Lower leg skin (tissue), 4 donors: ENCODE results near the gene C1QTNF1. TPM values are rescaled to one million over a fixed set of nuclear protein-coding genes. Genes with fewer than 3 reads are reported as not detected.
A peak's percentile ranks its signal among the peaks of the same experiment; 100 is the strongest.

Experiments used
- DNase-seq, 2 donors: peaks; one replicate each; pipeline ENCODE4 v3.0.0-alpha.2; 2019; ENCODE audit warnings: low spot score in 2 of 2
- H3K4me3 ChIP-seq: fragments of 200-600 bp; sonication (generic); 2 replicates; pipeline ENCODE4 v1.5.1; 2017; ENCODE audit warnings: mild to moderate bottlenecking, low read depth; ENCODE audit not compliant: poor library complexity, severe bottlenecking
- POLR2A ChIP-seq, 2 donors: fragments of 450-650 bp; IDR thresholded peaks; one replicate each; pipeline ENCODE4 v1.6.1; 2016 to 2017; ENCODE audit warnings: antibody characterized with exemption in 2 of 2, mild to moderate bottlenecking in 1 of 2, moderate library complexity in 1 of 2
- WGBS, 2 donors: methylation state at CpG; one replicate each; pipeline ENCODE4 v1.1.5; 2018; 5-methylcytosine and 5-hydroxymethylcytosine counted together
- intact Hi-C: fragments of 100-400 bp; cut with DNase I; formaldehyde crosslinking; loops from one replicate; pipeline ENCODE4 v1.15.0; 2023; ENCODE audit warnings: low total_unique reads
- total RNA-seq, 4 donors: library from RNA; depleted of rRNA; stranded (reverse); fragments of >200 nt; gene quantifications; one replicate each; pipeline ENCODE4 v1.1.0, GENCODE V29; 2016
- TF ChIP-seq, protein P1 (sequence below), 3 donors: fragments of 450-650 bp; IDR thresholded peaks; one replicate each; pipeline ENCODE4 v1.5.1; 2016; ENCODE audit warnings: antibody characterized with exemption in 3 of 3, mild to moderate bottlenecking in 3 of 3, moderate library complexity in 2 of 3

C1QTNF1 gene
- total RNA-seq, 4 donors from 2014 or later, result 24.3 to 53.1 (median 29.5) TPM

DNA sequence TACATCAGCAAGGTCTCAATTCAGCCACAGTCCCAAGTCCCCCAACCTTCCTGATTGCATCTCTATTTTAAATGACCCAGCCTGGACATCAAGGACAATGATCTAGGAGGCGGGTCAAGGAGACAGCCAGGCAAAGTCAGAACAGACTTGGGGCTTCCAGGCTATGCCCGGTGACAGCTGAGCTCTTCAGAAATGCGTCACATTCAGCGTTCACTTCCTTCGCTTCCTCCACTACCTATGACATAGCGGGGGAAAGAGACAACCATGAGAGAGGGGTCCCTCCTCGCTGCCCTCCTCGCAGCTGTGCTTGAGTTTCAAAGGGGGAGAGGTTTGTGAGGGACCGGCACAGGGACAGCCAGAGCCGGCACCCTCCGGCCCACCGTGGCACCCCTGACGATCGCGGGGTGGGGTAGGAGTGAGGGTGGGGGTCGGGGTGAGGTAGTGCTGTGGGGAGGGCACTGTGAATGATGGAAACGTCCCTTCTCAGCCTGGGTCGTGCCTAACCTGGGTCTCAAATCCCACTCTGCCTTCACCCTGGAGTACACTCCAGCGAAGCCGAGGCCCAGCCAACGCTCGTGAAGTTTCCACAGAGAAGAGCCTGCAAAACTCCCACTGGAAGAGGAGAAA, 31.9 kb upstream of the C1QTNF1 start:
- TF ChIP-seq, protein P1, sequence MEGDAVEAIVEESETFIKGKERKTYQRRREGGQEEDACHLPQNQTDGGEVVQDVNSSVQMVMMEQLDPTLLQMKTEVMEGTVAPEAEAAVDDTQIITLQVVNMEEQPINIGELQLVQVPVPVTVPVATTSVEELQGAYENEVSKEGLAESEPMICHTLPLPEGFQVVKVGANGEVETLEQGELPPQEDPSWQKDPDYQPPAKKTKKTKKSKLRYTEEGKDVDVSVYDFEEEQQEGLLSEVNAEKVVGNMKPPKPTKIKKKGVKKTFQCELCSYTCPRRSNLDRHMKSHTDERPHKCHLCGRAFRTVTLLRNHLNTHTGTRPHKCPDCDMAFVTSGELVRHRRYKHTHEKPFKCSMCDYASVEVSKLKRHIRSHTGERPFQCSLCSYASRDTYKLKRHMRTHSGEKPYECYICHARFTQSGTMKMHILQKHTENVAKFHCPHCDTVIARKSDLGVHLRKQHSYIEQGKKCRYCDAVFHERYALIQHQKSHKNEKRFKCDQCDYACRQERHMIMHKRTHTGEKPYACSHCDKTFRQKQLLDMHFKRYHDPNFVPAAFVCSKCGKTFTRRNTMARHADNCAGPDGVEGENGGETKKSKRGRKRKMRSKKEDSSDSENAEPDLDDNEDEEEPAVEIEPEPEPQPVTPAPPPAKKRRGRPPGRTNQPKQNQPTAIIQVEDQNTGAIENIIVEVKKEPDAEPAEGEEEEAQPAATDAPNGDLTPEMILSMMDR (IDR thresholded peaks at IDR 0.05), result no peak
- TF ChIP-seq POLR2A (IDR thresholded peaks at IDR 0.05), result no peak
- intact Hi-C loops, result loop anchor here (5.0 kb wide), 1 partner anchor 50 kb away; no protein-coding TSS in a partner anchor
- peak in 1 of 2 donors; percentile 69 for DNase-seq
- 91 to 92% methylated on average over 21 to 22 of the region's 22 CpGs for WGBS, 2 donors
- no peak overlapping the region for H3K4me3 ChIP-seq

DNA sequence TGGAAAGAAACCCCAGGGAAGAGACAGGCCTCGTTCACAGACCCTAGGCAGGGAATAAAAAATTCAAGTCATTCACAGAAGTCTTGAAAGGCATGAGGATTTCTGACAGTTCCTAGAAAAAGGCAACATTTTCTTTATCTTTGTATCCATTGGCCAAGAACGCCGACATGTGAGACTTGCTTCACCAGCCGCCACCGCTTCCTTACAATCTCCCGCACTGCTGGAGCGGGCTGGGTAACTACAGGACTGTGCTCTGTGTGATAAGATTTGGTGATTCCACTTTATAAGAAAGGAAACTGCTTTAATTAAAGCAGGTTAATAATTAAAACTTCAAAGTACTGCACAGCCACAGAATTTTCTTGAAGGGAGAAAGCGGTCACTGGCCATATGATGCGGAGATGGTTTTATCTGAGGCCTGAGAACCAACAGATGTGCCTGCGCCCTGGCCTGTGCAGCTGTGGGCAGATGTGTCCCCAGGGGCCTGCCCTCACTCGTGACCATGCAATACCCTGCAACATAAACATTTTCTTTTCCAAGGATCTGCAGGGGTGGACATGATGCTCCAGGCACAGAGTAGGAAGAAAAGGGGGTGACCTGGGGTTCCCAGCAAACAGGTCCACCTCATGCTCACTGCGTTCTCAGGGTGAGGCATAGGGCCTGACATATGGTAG, 31.3 kb upstream of the C1QTNF1 start:
- TF ChIP-seq, protein P1 (IDR thresholded peaks at IDR 0.05), result no peak
- TF ChIP-seq POLR2A (IDR thresholded peaks at IDR 0.05), result no peak
- intact Hi-C loops, result loop anchor here (5.0 kb wide), 1 partner anchor 50 kb away; no protein-coding TSS in a partner anchor
- DNase-seq, result peak in 1 of 2 donors; percentile 62
- 81 to 88% methylated on average over 12 of the region's 12 CpGs for WGBS, 2 donors
- H3K4me3 ChIP-seq, result no peak overlapping the region

DNA sequence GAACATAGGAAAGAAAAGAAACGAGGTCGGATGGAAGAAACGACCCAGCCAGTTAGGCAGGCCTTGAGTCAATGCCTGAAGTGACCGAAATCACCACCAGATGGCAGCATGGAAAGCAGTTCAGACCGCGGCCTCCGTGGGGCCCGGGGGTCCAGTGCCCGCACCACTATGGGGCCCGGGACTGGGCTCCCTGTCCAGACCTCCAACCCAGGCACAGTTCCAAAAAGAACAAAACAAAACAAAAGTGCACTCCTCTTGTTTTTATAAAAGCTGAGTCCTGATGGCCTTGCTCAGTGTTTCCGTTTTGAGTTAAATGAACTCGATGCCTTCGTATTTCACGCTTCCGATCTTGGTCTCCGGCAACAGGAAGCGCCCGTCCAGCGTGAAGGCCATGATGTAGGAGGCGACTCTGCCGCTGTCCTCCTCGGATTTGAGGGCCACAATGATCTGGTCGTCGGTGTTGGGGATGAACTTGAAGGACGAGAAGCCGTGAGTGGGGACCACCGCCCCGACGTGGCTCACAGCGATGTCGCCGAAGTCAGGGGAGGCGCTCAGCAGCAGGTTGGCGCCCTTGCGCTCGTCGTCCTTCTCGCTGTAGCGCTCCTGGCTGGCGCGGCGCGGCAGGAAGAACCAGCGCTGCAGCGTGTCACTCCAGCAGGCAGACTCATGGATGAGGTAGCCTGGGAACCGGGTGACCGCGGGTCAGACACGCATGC, 30.6 kb upstream of the C1QTNF1 start:
- DNase-seq, result peak in 1 of 2 donors; percentile 87

DNA sequence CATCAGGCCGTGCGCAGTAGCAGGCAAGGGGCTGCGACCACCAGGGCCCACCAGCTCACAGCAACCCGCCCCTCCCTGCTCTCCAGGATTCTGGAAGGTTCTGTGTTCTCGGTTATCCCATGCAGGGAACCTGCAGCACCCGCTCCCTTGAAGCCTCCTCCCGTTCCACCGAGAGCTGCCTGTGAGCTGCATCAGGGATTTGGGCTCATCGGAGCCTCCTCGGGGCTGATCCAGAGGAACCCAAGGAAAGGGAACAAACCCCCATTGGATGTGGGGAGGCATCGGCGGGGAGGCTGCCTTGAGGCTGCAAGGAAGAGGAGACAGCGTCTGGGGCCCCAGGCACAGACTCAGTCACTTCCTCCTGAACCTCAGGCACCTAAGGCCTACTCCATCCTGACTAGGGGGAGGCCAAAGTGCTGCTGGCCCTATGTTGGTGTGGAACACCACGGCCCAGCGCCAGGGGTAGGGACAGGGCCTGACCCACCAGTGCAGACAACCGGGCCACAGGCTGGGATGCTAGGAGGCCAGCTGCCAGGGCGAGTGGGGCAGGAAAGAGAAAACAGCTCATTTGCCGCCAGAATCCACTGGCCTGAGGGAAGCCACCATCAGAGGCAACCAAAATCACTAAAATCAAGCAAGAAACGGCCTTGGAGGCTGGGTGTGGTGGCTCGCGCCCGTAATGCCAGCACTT, 29.8 kb upstream of the C1QTNF1 start:
- intact Hi-C loops, result loop anchor here (5.0 kb wide), 1 partner anchor 48 kb away; no protein-coding TSS in a partner anchor
- TF ChIP-seq POLR2A (IDR thresholded peaks at IDR 0.05), result no peak
- TF ChIP-seq, protein P1 (IDR thresholded peaks at IDR 0.05), result no peak
- DNase-seq, result peak in 1 of 2 donors; percentile 76
- H3K4me3 ChIP-seq, result no peak overlapping the region
- 86 to 95% methylated on average over 19 to 21 of the region's 22 CpGs for WGBS, 2 donors

More for the DNA sequence above, 30.6 kb upstream of the C1QTNF1 start:
- 73% methylated on average over 45 of the region's 49 CpGs for WGBS, 2 donors
- no peak for TF ChIP-seq POLR2A (IDR thresholded peaks at IDR 0.05)
- TF ChIP-seq, protein P1 (IDR thresholded peaks at IDR 0.05), result peak in 1 of 3 donors; percentile 50
- intact Hi-C loops, result loop anchor here (5.0 kb wide), 1 partner anchor 49 kb away; no protein-coding TSS in a partner anchor
- H3K4me3 ChIP-seq, result no peak overlapping the region

DNA sequence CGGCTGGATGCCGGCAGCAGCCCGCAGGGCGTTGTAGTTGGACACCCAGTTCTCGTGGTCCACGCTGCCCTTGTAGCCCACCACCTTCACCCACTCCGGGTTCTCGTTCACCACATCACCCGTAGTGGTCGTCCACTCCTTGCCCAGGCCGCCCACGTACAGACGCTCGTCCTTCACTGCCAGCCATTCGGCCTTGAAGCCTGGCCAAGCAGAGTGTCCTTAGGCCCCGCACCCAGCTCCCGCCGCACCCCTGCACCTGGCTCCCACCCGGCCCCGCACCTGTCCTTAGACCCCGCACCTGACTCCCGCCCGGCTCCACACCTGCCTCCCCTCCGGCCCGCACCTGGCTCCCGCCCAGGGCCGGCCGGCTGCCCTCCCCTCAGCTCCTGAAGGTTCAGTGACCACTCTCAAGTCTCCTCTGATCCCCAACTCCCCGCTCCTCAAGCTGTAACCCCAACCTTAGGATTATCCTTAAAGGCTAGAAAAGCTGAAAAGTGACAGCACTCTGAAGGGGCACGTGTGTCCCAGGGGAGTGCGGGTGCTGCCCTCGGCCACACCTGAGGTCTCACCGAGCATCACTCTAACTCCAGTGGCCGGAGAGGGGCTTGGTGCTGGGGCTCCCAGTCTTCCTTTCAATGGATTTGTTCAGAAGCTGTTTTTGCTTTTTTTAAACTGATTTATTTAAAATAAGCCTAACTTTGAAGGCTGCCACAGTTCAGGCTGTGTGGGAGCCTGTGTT, 28.8 kb upstream of the C1QTNF1 start:
- intact Hi-C loops, result no loop called here
- no peak overlapping the region for H3K4me3 ChIP-seq
- WGBS, 2 donors, result 93 to 95% methylated on average over 34 of the region's 34 CpGs
- DNase-seq, result peak in 1 of 2 donors; percentile 68
- no peak for TF ChIP-seq POLR2A (IDR thresholded peaks at IDR 0.05)
- TF ChIP-seq, protein P1 (IDR thresholded peaks at IDR 0.05), result no peak
